HTERT RPE-1 (cell line): Measurements from ENCODE around the gene MDC1.
"Not testable (repeated sequence)": the region's sequence is repeated elsewhere in the genome, so short reads cannot be mapped to it uniquely, and the experiment has no call there.

ENCODE experiments used
- in situ Hi-C: fragments of 300-500 bp; cut with MboI; formaldehyde crosslinking; loops from 4 replicates; pipeline ENCODE4 v1.14.3; 2020; ENCODE audit warnings: low sequenced_read_pairs

The MDC1 gene

GRCh38 chr6:30683183-30683979 is 33.7 kb downstream of the MDC1 start:
- in situ Hi-C loops: no loop called here

GRCh38 chr6:30682143-30683117 is 34.7 kb downstream of the MDC1 start:
- in situ Hi-C loops: no loop called here

GRCh38 chr6:30681766-30682142 is 35.3 kb downstream of the MDC1 start:
- in situ Hi-C loops: no loop called here

- in situ Hi-C loops: no loop called here
Measured at GRCh38 chr6:30679765-30680535, 37.1 kb downstream of the MDC1 start.

- in situ Hi-C loops: no loop called here
Measured at GRCh38 chr6:30678964-30679726, 37.9 kb downstream of the MDC1 start.

- in situ Hi-C loops: no loop called here
Measured at GRCh38 chr6:30676660-30677285, 40.3 kb downstream of the MDC1 start.

GRCh38 chr6:30672445-30673253 is 44.4 kb downstream of the MDC1 start, which contains the start of gene DHX16:
DHX16 (minus strand) TSS chr6:30673006; CDS start chr6:30672841, 165 bp downstream.
- in situ Hi-C loops: no loop called here

GRCh38 chr6:30670760-30671527 is 46.1 kb downstream of the MDC1 start:
- in situ Hi-C loops: no loop called here

- in situ Hi-C loops: not testable (repeated sequence)
Measured at GRCh38 chr6:30666300-30666699, 50.8 kb downstream of the MDC1 start.

GRCh38 chr6:30664994-30665767 is 51.9 kb downstream of the MDC1 start:
- in situ Hi-C loops: no loop called here

GRCh38 chr6:30657922-30658321 is 59.2 kb downstream of the MDC1 start:
- in situ Hi-C loops: not testable (repeated sequence)

- in situ Hi-C loops: no loop called here
Measured at GRCh38 chr6:30657454-30657853, 59.6 kb downstream of the MDC1 start.

- in situ Hi-C loops: no loop called here
Measured at GRCh38 chr6:30656513-30656912, 60.6 kb downstream of the MDC1 start.

GRCh38 chr6:30655743-30656094 is 61.4 kb downstream of the MDC1 start:
- in situ Hi-C loops: no loop called here

GRCh38 chr6:30654798-30655742 is 62.0 kb downstream of the MDC1 start:
- in situ Hi-C loops: no loop called here

- in situ Hi-C loops: no loop called here
Measured at GRCh38 chr6:30651143-30651542, 65.9 kb downstream of the MDC1 start.
